ENCODE results near the gene DLEC1. TPM values are rescaled to one million over a fixed set of nuclear protein-coding genes. Genes with fewer than 3 reads are reported as not detected.

The DLEC1 gene
- total and polyA plus RNA-seq, 9 of the 15 experiments (the other 6 are each of a cell fraction or from before 2014, with no cell fraction given) = 0.07 to 0.08 TPM; not detected in 7

DNA sequence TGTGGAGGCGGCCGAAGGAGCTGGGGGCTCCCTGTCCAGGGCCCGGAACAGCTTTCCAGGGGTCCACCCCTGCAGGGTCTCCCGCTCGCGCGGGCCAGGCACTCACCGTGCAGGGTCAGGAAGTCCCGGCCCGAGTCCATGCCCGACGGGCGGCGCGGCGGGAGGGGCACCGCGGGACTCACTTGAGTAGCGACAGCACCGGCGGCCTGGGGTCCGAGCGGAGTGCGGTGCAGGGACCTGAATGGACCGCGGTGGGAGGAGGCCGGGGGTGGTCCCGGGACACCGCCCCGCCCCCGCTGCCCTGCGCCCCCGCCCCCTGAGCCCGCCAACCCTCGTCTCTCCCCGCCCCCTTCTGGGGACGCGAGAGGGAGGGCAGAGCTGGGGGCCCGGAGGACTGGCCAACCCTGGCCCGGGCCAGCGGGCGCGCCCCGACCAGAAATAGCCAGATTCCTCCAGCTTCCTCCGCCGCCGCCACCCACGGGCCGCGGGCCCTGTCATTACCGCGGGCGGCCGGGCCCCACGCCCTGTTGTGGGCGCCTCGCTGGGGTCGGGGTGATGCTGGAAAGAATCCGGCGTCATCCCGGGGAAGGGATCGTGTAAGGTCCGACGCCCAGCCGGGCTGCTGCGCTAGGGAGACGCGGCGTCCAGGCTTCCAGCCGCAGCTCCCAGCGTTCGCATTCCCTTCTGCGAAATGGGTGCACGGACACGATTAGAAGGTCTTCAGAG, 9.4 kb upstream of the DLEC1 start, which contains the start of gene PLCD1 (continued):
- TF ChIP-seq, protein P1, sequence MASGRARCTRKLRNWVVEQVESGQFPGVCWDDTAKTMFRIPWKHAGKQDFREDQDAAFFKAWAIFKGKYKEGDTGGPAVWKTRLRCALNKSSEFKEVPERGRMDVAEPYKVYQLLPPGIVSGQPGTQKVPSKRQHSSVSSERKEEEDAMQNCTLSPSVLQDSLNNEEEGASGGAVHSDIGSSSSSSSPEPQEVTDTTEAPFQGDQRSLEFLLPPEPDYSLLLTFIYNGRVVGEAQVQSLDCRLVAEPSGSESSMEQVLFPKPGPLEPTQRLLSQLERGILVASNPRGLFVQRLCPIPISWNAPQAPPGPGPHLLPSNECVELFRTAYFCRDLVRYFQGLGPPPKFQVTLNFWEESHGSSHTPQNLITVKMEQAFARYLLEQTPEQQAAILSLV (tag; IDR thresholded peaks at IDR 0.05) = no peak
- TF ChIP-seq CBX1 (IDR thresholded peaks at IDR 0.05; ENCODE audit: low read depth) = 0 out of 2 replicates have a peak, but pooled peaks have one; percentile 35
- TF ChIP-seq ZKSCAN1 (IDR thresholded peaks at IDR 0.05; ENCODE audit: low read depth, low read length) = no peak
- TF ChIP-seq KDM1A (IDR thresholded peaks at IDR 0.05) = peak in 1 of 2 experiments; percentile 80; a peak in 2 of 4 replicates
- TF ChIP-seq RBM25 (IDR thresholded peaks at IDR 0.05; ENCODE audit: low read depth, low read length, severe bottlenecking) = peak; percentile 59
- no peak for TF ChIP-seq HNRNPK (IDR thresholded peaks at IDR 0.05; ENCODE audit: low read depth, low read length, poor library complexity, severe bottlenecking)
- no peak for TF ChIP-seq FOXK2 (conservative IDR thresholded peaks at IDR 0.05 in 1 of 2, IDR thresholded peaks at IDR 0.05 in 1 of 2; ENCODE audit: low read depth in 2 of 2)
- TF ChIP-seq RHOXF2B (CRISPR knock-in tag; conservative IDR thresholded peaks at IDR 0.05) = no peak
- TF ChIP-seq SAFB (IDR thresholded peaks at IDR 0.05; ENCODE audit: borderline replicate concordance, low read depth, low read length) = 0 out of 2 replicates have a peak, but pooled peaks have one; percentile 55
- 0 out of 2 replicates have a peak, but pooled peaks have one; percentile 25 for TF ChIP-seq PTBP1 (IDR thresholded peaks at IDR 0.05; ENCODE audit: low read depth, low read length)
- TF ChIP-seq, protein P2, sequence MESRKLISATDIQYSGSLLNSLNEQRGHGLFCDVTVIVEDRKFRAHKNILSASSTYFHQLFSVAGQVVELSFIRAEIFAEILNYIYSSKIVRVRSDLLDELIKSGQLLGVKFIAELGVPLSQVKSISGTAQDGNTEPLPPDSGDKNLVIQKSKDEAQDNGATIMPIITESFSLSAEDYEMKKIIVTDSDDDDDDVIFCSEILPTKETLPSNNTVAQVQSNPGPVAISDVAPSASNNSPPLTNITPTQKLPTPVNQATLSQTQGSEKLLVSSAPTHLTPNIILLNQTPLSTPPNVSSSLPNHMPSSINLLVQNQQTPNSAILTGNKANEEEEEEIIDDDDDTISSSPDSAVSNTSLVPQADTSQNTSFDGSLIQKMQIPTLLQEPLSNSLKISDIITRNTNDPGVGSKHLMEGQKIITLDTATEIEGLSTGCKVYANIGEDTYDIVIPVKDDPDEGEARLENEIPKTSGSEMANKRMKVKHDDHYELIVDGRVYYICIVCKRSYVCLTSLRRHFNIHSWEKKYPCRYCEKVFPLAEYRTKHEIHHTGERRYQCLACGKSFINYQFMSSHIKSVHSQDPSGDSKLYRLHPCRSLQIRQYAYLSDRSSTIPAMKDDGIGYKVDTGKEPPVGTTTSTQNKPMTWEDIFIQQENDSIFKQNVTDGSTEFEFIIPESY (CRISPR knock-in tag; IDR thresholded peaks at IDR 0.05) = peak; percentile 59
- no peak for TF ChIP-seq TAL1 (IDR thresholded peaks at IDR 0.05)
- no peak for TF ChIP-seq FOXA3 (CRISPR knock-in tag; conservative IDR thresholded peaks at IDR 0.05 in 1 of 2, IDR thresholded peaks at IDR 0.05 in 1 of 2)
- TF ChIP-seq, protein P3, sequence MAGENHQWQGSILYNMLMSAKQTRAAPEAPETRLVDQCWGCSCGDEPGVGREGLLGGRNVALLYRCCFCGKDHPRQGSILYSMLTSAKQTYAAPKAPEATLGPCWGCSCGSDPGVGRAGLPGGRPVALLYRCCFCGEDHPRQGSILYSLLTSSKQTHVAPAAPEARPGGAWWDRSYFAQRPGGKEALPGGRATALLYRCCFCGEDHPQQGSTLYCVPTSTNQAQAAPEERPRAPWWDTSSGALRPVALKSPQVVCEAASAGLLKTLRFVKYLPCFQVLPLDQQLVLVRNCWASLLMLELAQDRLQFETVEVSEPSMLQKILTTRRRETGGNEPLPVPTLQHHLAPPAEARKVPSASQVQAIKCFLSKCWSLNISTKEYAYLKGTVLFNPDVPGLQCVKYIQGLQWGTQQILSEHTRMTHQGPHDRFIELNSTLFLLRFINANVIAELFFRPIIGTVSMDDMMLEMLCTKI (IDR thresholded peaks at IDR 0.05; ENCODE audit: partially characterized antibody) = no peak
- TF ChIP-seq ATF1 (CRISPR knock-in tag; IDR thresholded peaks at IDR 0.05) = no peak
- no peak for TF ChIP-seq ATF1 (tag; IDR thresholded peaks at IDR 0.05)
- no peak for TF ChIP-seq ZNF347 (CRISPR knock-in tag; IDR thresholded peaks at IDR 0.05; ENCODE audit: low read depth)
- TF ChIP-seq TRIM24 (IDR thresholded peaks at IDR 0.05) = no peak
- TF ChIP-seq, protein P4, sequence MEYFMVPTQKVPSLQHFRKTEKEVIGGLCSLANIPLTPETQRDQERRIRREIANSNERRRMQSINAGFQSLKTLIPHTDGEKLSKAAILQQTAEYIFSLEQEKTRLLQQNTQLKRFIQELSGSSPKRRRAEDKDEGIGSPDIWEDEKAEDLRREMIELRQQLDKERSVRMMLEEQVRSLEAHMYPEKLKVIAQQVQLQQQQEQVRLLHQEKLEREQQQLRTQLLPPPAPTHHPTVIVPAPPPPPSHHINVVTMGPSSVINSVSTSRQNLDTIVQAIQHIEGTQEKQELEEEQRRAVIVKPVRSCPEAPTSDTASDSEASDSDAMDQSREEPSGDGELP (CRISPR knock-in tag; IDR thresholded peaks at IDR 0.05; ENCODE audit: borderline replicate concordance) = no peak
- TF ChIP-seq NR3C1 (CRISPR knock-in tag; IDR thresholded peaks at IDR 0.05) = no peak
- no peak for TF ChIP-seq ETV5 (CRISPR knock-in tag; IDR thresholded peaks at IDR 0.05; ENCODE audit: low read depth)
- no peak for TF ChIP-seq CCAR2 (IDR thresholded peaks at IDR 0.05; ENCODE audit: low read depth, low read length)
- no peak for TF ChIP-seq ASH1L (IDR thresholded peaks at IDR 0.05; ENCODE audit: borderline replicate concordance, low read depth, partially characterized antibody)
